Upper lobe of right lung (tissue), 1 donor: Measurements from ENCODE around the gene POLN. TPM values are rescaled to one million over a fixed set of nuclear protein-coding genes. Genes with fewer than 3 reads are reported as not detected.

ENCODE experiments used
- ATAC-seq: fragments of 200-7000 bp; cut with Tn5 transposase; one replicate; pipeline ENCODE4 v1.9.1; 2020; ENCODE audit warnings: mild to moderate bottlenecking, moderate library complexity
- DNase-seq: peaks from one replicate; pipeline ENCODE4 v3.0.0-alpha.2; 2020
- H3K27ac ChIP-seq: fragments of 200-600 bp; one replicate; pipeline ENCODE4 v1.8.0; 2022
- H3K27me3 ChIP-seq: fragments of 200-600 bp; one replicate; pipeline ENCODE4 v1.8.0; 2022; ENCODE audit warnings: mild to moderate bottlenecking
- H3K36me3 ChIP-seq: fragments of 200-600 bp; one replicate; pipeline ENCODE4 v1.8.0; 2022
- H3K4me1 ChIP-seq: fragments of 200-600 bp; one replicate; pipeline ENCODE4 v1.8.0; 2022
- H3K4me3 ChIP-seq: fragments of 200-600 bp; one replicate; pipeline ENCODE4 v1.8.0; 2022; ENCODE audit warnings: mild to moderate bottlenecking
- H3K9me3 ChIP-seq: fragments of 200-600 bp; one replicate; pipeline ENCODE4 v1.8.0; 2022
- CTCF ChIP-seq: fragments of 200-600 bp; IDR thresholded peaks from one replicate; pipeline ENCODE4 v1.8.0; 2022; ENCODE audit warnings: antibody characterized with exemption
- intact Hi-C: fragments of 100-400 bp; cut with DNase I; formaldehyde crosslinking; loops from one replicate; pipeline ENCODE4 v1.11.0; 2022
- total RNA-seq: library from RNA; stranded (reverse); fragmentation: NEBNext Ultra II Directional; extraction: Animal tissue kit (Norgen Biotek cat#: 25700); gene quantifications from one replicate; pipeline ENCODE4 v1.2.1, GENCODE V29; 2021
- donor health status: DM: no; HTN: yes; CAD: no; lungs with severe emphysema.

Gene POLN
- total RNA-seq, 1 donor from 2014 or later: 2.7 TPM

GRCh38 chr4:2256156-2256731 lies 14.3 kb upstream of the POLN start:
- peak overlapping the region; percentile 91 for H3K27ac ChIP-seq
- no peaks in the 10 kb centered on the region for H3K27me3 ChIP-seq
- H3K4me1 ChIP-seq: peaks cover 59% of the 10 kb centered on the region
- H3K9me3 ChIP-seq: no peaks in the 10 kb centered on the region
- peak; percentile 66 for DNase-seq
- peak; percentile 46 for ATAC-seq
- TF ChIP-seq CTCF: no peak
- intact Hi-C loops: no loop called here
- H3K36me3 ChIP-seq: peaks cover 47% of the 10 kb centered on the region
- no peak overlapping the region for H3K4me3 ChIP-seq

- TF ChIP-seq CTCF: no peak
- intact Hi-C loops: no loop called here
- no peak for ATAC-seq
- Histone ChIP-seq H3K27ac (peak overlapping the region; percentile 91), H3K27me3 (no peaks in the 10 kb centered on the region), H3K4me3 (no peak overlapping the region), H3K36me3 (peaks cover 53% of the 10 kb centered on the region), H3K4me1 (peaks cover 57% of the 10 kb centered on the region), H3K9me3 (no peaks in the 10 kb centered on the region)
- DNase-seq: peak; percentile 67
Measured at GRCh38 chr4:2255501-2256155, 13.7 kb upstream of the POLN start.

- no peaks in the 10 kb centered on the region for H3K27me3 ChIP-seq
- peaks cover 49% of the 10 kb centered on the region for H3K4me1 ChIP-seq
- no peak for ATAC-seq
- no peak for TF ChIP-seq CTCF
- peaks cover 60% of the 10 kb centered on the region for H3K36me3 ChIP-seq
- H3K9me3 ChIP-seq: no peaks in the 10 kb centered on the region
- H3K27ac ChIP-seq: peak overlapping the region; percentile 91
- intact Hi-C loops: no loop called here
- H3K4me3 ChIP-seq: no peak overlapping the region
- no peak for DNase-seq
Measured at GRCh38 chr4:2254665-2255500, 13.0 kb upstream of the POLN start.

GRCh38 chr4:2253160-2254084 lies 11.5 kb upstream of the POLN start:
- DNase-seq (peak; percentile 52), ATAC-seq (no peak)
- no peaks in the 10 kb centered on the region for H3K9me3 ChIP-seq
- H3K36me3 ChIP-seq: peaks cover 69% of the 10 kb centered on the region
- no peaks in the 10 kb centered on the region for H3K27me3 ChIP-seq
- H3K4me3 ChIP-seq: no peak overlapping the region
- intact Hi-C loops: no loop called here
- peaks cover 35% of the 10 kb centered on the region for H3K4me1 ChIP-seq
- H3K27ac ChIP-seq: no peak overlapping the region
- TF ChIP-seq CTCF: no peak

DNA sequence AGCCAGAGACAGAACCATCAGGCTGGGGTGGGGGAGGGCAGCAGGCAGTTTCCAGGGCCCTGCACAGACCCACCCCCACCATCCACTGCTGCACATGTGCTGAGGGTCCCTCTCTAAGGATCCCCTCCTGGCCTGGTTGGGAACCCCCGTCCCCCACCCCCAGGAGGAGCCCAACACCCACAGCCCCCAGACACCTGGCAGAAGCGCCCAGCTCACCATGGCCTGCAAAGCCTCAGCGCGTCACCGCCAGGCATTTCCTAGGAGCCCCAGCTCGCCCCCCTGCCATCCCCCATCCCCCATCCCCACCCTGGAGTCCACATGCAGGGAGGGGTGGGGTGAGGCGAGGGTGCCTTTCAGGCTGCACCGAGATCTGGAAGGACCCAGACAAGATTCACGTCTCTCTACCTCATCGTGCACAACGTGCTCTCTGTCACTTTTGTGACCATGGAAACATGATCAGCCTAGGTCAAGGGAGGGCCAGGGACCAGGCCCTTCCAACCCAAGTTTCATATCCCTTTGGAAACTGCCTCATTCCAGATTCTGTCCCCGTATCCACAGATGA lies 10.7 kb upstream of the POLN start:
- Histone ChIP-seq H3K36me3 (peaks cover 71% of the 10 kb centered on the region), H3K27me3 (no peaks in the 10 kb centered on the region), H3K9me3 (no peaks in the 10 kb centered on the region), H3K4me3 (no peak overlapping the region), H3K27ac (no peak overlapping the region), H3K4me1 (peaks cover 27% of the 10 kb centered on the region)
- ATAC-seq: no peak
- TF ChIP-seq CTCF: no peak
- intact Hi-C loops: no loop called here
- no peak for DNase-seq
